HepG2 (cell line): ENCODE data around the gene AKT2. TPM values are rescaled to one million over a fixed set of nuclear protein-coding genes. Genes with fewer than 3 reads are reported as not detected.
A peak's percentile ranks its signal among the peaks of the same experiment; 100 is the strongest.

ENCODE experiments used
- ATAC-seq: fragments of 200-7000 bp; cut with Tn5 transposase; 3 replicates; pipeline ENCODE4 v1.9.1; 2020; ENCODE audit warnings: mild to moderate bottlenecking, moderate library complexity
- BruUV-seq: library from RNA; stranded (reverse); fragments of 400-500 nt; replicated peaks from 2 replicates; lab custom pipeline; 2021; lab: Mats Ljungman, UMichigan
- CTCF ChIA-PET: fragments of 300-600 bp; formaldehyde crosslinking; extraction: SDS; loops from one replicate; lab custom pipeline; 2021; ENCODE audit warnings: low total read pairs, inconsistent platforms, low intra/inter-chr PET ratio; lab: Yijun Ruan, JAX
- POLR2A ChIA-PET: fragments of 350-600 bp; sonication (Branson Sonifier 250); formaldehyde crosslinking; loops from one replicate; lab custom pipeline; 2020; ENCODE audit warnings: antibody characterized with exemption, inconsistent platforms; lab: Yijun Ruan, JAX
- DNase-seq: peaks from one replicate; pipeline ENCODE4 v3.0.0-alpha.2; 2015; ENCODE audit warnings: low spot score
- FAIRE-seq: peaks from 3 replicates; lab custom pipeline; 2011; peaks lifted over from hg19 to GRCh38; lab: Jason Lieb, UNC
- H2AFZ ChIP-seq: one replicate; pipeline ENCODE4 v1.6.1; 2011; ENCODE audit warnings: low read length, inconsistent platforms
- H3K27ac ChIP-seq: fragments of 300-600 bp; 3 replicates; pipeline ENCODE4 v1.8.0; 2011; ENCODE audit warnings: mixed run types, mild to moderate bottlenecking, mixed read lengths, low read length, inconsistent platforms; ENCODE audit not compliant: insufficient read depth; ENCODE audit errors: extremely low read length
- H3K27me3 ChIP-seq, 2 experiments: fragments of 200-600 bp in 1 of 2; 2 replicates in 1 of 2; 3 replicates in 1 of 2; pipeline versions ENCODE4 v1.6.0 to v1.8.0; 2011; ENCODE audit warnings: low read length in 2 of 2, mild to moderate bottlenecking in 2 of 2, moderate library complexity in 2 of 2, inconsistent platforms in 1 of 2; ENCODE audit not compliant: insufficient read depth in 2 of 2, control insufficient read depth in 1 of 2
- H3K36me3 ChIP-seq, 2 experiments: fragments of 200-600 bp in 1 of 2; replicated peaks in 1 of 2; 2 replicates in 1 of 2; 3 replicates in 1 of 2; pipeline versions ENCODE4 v1.5.1 to v1.8.0; 2011; ENCODE audit warnings: low read length in 2 of 2, inconsistent platforms in 1 of 2; ENCODE audit not compliant: insufficient read depth in 2 of 2, control insufficient read depth in 1 of 2
- H3K4me1 ChIP-seq: 2 replicates; pipeline ENCODE4 v1.5.1; 2012; ENCODE audit warnings: low read length, inconsistent platforms; ENCODE audit not compliant: insufficient read depth
- H3K4me2 ChIP-seq: 2 replicates; pipeline ENCODE4 v1.6.0; 2011; ENCODE audit warnings: low read depth, low read length, inconsistent platforms
- H3K4me3 ChIP-seq, 3 experiments: fragments of 200-600 bp in 1 of 3; sonication (generic), shearing (Covaris generic) in 1 of 3; replicated peaks in 1 of 3; 2 replicates each; pipeline ENCODE4 v1.5.1; 2011 to 2016; ENCODE audit warnings: low read length in 3 of 3, inconsistent platforms in 2 of 3, low read depth in 2 of 3, mild to moderate bottlenecking in 2 of 3, control low read depth in 1 of 3, mixed read lengths in 1 of 3; ENCODE audit not compliant: insufficient read depth in 1 of 3
- H3K79me2 ChIP-seq: one replicate; pipeline ENCODE4 v1.6.1; 2011; ENCODE audit warnings: low read length, inconsistent platforms; ENCODE audit not compliant: insufficient read depth
- H3K9ac ChIP-seq: 2 replicates; pipeline ENCODE4 v1.6.0; 2011; ENCODE audit warnings: mild to moderate bottlenecking, low read depth, low read length, inconsistent platforms; ENCODE audit not compliant: insufficient read depth
- H3K9me3 ChIP-seq: 2 replicates; pipeline ENCODE4 v1.5.1; 2012; ENCODE audit warnings: mild to moderate bottlenecking, low read length
- H4K20me1 ChIP-seq: 2 replicates; pipeline ENCODE4 v1.6.0; 2011; ENCODE audit warnings: inconsistent platforms, mild to moderate bottlenecking, low read length, moderate library complexity; ENCODE audit not compliant: insufficient read depth
- FOSL1 ChIP-seq: sonication (generic); formaldehyde crosslinking; IDR thresholded peaks from 2 replicates; pipeline ENCODE4 v1.9.0; 2021; ENCODE audit warnings: missing genetic modification reagents, borderline replicate concordance
- MAFF ChIP-seq: IDR thresholded peaks from 2 replicates; pipeline ENCODE4 v1.6.1; 2011; ENCODE audit warnings: low read depth, low read length, improper control_type of control experiment
- MAFK ChIP-seq, 2 experiments: IDR thresholded peaks in 1 of 2; conservative IDR thresholded peaks in 1 of 2; 2 replicates each; pipeline ENCODE4 v1.6.1; 2011; ENCODE audit warnings: improper control_type of control experiment in 2 of 2, low read length in 2 of 2
- ZNF143 ChIP-seq: sonication (generic); formaldehyde crosslinking; IDR thresholded peaks from 2 replicates; pipeline ENCODE4 v1.4.0; 2020; ENCODE audit warnings: missing genetic modification reagents
- ZNF354B ChIP-seq: sonication (generic); formaldehyde crosslinking; IDR thresholded peaks from 2 replicates; pipeline ENCODE4 v1.8.0; 2022; ENCODE audit warnings: mild to moderate bottlenecking, missing genetic modification reagents
- ZNF768 ChIP-seq: sonication (generic); formaldehyde crosslinking; IDR thresholded peaks from 2 replicates; pipeline ENCODE4 v1.4.0; 2020; ENCODE audit warnings: missing genetic modification reagents
- WGBS: methylation state at CpG from one replicate; pipeline ENCODE4 v1.1.6; 2017; ENCODE audit warnings: low lambda C conversion rate; 5-methylcytosine and 5-hydroxymethylcytosine counted together
- in situ Hi-C: cut with HindIII; loops from 2 replicates; pipeline ENCODE4 v1.10.0; 2017; ENCODE audit warnings: low pct_unique_long_range_greater_than_20kb; ENCODE audit not compliant: extremely low pct_ligation_motif_present
- intact Hi-C: fragments of 100-400 bp; cut with micrococcal nuclease; formaldehyde crosslinking; loops from one replicate; pipeline ENCODE4 v1.10.0; 2022; ENCODE audit not compliant: unreplicated experiment
- polyA plus RNA-seq, 8 experiments: library from polyadenylated mRNA; depleted of rRNA in 3 of 8; stranded (reverse) in 7 of 8; unstranded in 1 of 8; fragments of >200 nt; fragmentation: Illumina TruSeq in 4 of 8; extraction: Trizol in 4 of 8; gene quantifications; 2 replicates each; pipeline versions ENCODE4 v1.2.1 to v1.2.3, GENCODE V29; 2011 to 2016; ENCODE audit warnings: low read depth in 4 of 8, missing spikeins in 1 of 8, mixed read lengths in 1 of 8; ENCODE audit not compliant: insufficient read depth in 1 of 8
- total RNA-seq, 5 experiments: library from RNA; depleted of rRNA; stranded (reverse); fragments of >200 nt; fragmentation: Illumina TruSeq; extraction: Trizol; gene quantifications; 2 replicates each; pipeline ENCODE4 v1.2.3, GENCODE V29; 2016; ENCODE audit warnings: low read depth in 1 of 5
- TF ChIP-seq, protein P1 (sequence below): sonication (generic); formaldehyde crosslinking; IDR thresholded peaks from 2 replicates; pipeline ENCODE4 v1.8.0; 2022; ENCODE audit warnings: mild to moderate bottlenecking, missing genetic modification reagents; ENCODE audit not compliant: insufficient replicate concordance

The AKT2 gene
- total and polyA plus RNA-seq, 2 of the 13 experiments (the other 11 are each of a cell fraction or from before 2014, with no cell fraction given), result 82.1 to 173 TPM

DNA sequence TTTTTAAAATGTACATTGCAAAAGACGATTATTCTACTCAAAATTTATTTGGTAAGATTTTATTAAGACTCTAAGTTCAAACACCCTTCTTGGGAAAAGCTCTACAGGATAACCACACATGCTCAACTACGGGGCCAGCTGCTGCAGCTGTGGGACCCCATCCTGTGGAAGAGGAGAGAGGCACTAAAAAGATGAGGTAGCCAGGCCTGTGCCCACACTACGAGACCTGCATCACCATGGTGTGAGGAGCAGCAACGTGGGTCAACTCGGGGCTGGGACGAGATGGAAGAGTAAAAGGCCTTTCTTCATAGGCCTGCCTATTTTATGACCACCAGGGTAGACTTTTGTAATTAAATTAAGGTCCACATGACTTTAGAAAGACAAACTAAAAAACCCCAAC is 54.1 kb downstream of the AKT2 start:
- no peaks in the 10 kb centered on the region for H3K27me3 ChIP-seq
- in situ Hi-C loops, result no loop called here
- H3K9ac ChIP-seq, result peak overlapping the region; percentile 20
- H3K4me3 ChIP-seq, result peak overlapping the region in 2 of 3 experiments; percentile 19 to 69; a peak in 2 of 6 replicates
- CTCF ChIA-PET, result no interaction called here
- peak overlapping the region; percentile 83 for H3K27ac ChIP-seq
- no peak for FAIRE-seq
- POLR2A ChIA-PET, result interaction anchor here (0.9 to 2.7 kb wide), 5 partner anchors 23 to 202 kb away, joined by 4 to 25 read pairs (median 7); partner anchors contain the start of genes MAP3K10 and SERTAD1
- no peak for ATAC-seq
- no peaks in the 10 kb centered on the region for H3K9me3 ChIP-seq
- DNase-seq, result no peak
- BruUV-seq, result no TSS peak
- TF ChIP-seq ZNF768 (CRISPR knock-in tag) (no peak), ZNF354B (CRISPR knock-in tag) (no peak), FOSL1 (CRISPR knock-in tag) (no peak)
- TF ChIP-seq, protein P1, sequence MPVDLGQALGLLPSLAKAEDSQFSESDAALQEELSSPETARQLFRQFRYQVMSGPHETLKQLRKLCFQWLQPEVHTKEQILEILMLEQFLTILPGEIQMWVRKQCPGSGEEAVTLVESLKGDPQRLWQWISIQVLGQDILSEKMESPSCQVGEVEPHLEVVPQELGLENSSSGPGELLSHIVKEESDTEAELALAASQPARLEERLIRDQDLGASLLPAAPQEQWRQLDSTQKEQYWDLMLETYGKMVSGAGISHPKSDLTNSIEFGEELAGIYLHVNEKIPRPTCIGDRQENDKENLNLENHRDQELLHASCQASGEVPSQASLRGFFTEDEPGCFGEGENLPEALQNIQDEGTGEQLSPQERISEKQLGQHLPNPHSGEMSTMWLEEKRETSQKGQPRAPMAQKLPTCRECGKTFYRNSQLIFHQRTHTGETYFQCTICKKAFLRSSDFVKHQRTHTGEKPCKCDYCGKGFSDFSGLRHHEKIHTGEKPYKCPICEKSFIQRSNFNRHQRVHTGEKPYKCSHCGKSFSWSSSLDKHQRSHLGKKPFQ (CRISPR knock-in tag), result peak; percentile 16
- TF ChIP-seq, all 625 proteins: peak for 1
- Histone ChIP-seq H3K79me2 (no peaks in the 10 kb centered on the region), H2AFZ (no peak overlapping the region), H3K36me3 (peaks cover 10 to 11% of the 10 kb centered on the region in 2 experiments; a peak in 3 of 5 replicates), H3K4me1 (peaks cover 70% of the 10 kb centered on the region), H4K20me1 (no peaks in the 10 kb centered on the region), H3K4me2 (peak overlapping the region; percentile 91)
- WGBS, result 63% methylated on average over 6 of the region's 6 CpGs
- intact Hi-C loops, result no loop called here

DNA sequence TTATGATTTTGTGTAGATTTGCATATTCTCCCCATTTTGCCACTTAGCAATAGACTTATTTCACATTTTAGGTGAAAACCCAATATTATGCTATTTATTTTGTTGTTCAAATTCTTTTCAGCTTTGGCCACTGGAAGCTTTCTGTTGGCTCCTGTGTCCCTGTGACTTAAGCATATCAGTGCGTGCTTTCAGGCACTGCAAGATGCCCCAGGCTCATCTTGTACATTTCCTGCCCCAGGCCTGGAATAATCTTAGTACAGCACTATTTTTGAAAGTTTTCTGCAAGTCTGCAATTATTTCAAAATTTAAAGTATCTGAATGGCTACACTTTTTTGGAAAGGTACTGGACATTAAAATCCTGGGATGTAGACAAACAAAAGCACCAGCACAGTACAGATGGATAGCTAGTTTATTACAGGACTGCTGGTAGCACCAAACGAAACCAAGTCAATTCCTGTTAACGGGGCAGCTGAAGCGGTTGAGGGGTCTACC is 55.2 kb downstream of the AKT2 start:
- CTCF ChIA-PET, result no interaction called here
- H3K4me1 ChIP-seq, result peaks cover 81% of the 10 kb centered on the region

More for the DNA sequence above, 55.2 kb downstream of the AKT2 start:
- Histone ChIP-seq H3K9ac (no peak overlapping the region), H3K27me3 (no peaks in the 10 kb centered on the region), H3K79me2 (no peaks in the 10 kb centered on the region), H3K4me3 (no peak overlapping the region), H2AFZ (no peak overlapping the region), H3K4me2 (no peak overlapping the region), H3K27ac (no peak overlapping the region), H4K20me1 (no peaks in the 10 kb centered on the region), H3K36me3 (peaks cover 3% of the 10 kb centered on the region in 2 experiments; a peak in 2 of 5 replicates), H3K9me3 (no peaks in the 10 kb centered on the region)
- peak; percentile 29 to 48; a peak in 2 of 4 replicates for TF ChIP-seq MAFK (conservative IDR thresholded peaks at IDR 0.05 in 1 of 2, IDR thresholded peaks at IDR 0.05 in 1 of 2; ENCODE audit: low read length in 2 of 2)
- no peak for TF ChIP-seq ZNF143 (CRISPR knock-in tag)
- TF ChIP-seq MAFF, result peak; percentile 42
- intact Hi-C loops, result no loop called here
- WGBS, result 86% methylated on average over 4 of the region's 4 CpGs
- in situ Hi-C loops, result no loop called here
- no TSS peak for BruUV-seq
- FAIRE-seq (no peak), ATAC-seq (no peak), DNase-seq (no peak)
- POLR2A ChIA-PET, result interaction anchor here (2.7 kb wide), 1 partner anchor 53 kb away, joined by 25 read pairs; no protein-coding TSS in a partner anchor
